ENCODE measurements around the gene NRDC. TPM values are rescaled to one million over a fixed set of nuclear protein-coding genes. Genes with fewer than 3 reads are reported as not detected.
A peak's percentile ranks its signal among the peaks of the same experiment; 100 is the strongest.

The NRDC gene, protein sequence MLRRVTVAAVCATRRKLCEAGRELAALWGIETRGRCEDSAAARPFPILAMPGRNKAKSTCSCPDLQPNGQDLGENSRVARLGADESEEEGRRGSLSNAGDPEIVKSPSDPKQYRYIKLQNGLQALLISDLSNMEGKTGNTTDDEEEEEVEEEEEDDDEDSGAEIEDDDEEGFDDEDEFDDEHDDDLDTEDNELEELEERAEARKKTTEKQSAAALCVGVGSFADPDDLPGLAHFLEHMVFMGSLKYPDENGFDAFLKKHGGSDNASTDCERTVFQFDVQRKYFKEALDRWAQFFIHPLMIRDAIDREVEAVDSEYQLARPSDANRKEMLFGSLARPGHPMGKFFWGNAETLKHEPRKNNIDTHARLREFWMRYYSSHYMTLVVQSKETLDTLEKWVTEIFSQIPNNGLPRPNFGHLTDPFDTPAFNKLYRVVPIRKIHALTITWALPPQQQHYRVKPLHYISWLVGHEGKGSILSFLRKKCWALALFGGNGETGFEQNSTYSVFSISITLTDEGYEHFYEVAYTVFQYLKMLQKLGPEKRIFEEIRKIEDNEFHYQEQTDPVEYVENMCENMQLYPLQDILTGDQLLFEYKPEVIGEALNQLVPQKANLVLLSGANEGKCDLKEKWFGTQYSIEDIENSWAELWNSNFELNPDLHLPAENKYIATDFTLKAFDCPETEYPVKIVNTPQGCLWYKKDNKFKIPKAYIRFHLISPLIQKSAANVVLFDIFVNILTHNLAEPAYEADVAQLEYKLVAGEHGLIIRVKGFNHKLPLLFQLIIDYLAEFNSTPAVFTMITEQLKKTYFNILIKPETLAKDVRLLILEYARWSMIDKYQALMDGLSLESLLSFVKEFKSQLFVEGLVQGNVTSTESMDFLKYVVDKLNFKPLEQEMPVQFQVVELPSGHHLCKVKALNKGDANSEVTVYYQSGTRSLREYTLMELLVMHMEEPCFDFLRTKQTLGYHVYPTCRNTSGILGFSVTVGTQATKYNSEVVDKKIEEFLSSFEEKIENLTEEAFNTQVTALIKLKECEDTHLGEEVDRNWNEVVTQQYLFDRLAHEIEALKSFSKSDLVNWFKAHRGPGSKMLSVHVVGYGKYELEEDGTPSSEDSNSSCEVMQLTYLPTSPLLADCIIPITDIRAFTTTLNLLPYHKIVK
- total RNA-seq (80.1 TPM), polyA plus RNA-seq (ENCODE audit: insufficient read depth in 1 of 8, insufficient read length in 8 of 8, low replicate concordance in 1 of 8) (100 to 1,000 TPM in 7 of 8 donors, 10 to 100 TPM in 1; 98.8 to 146 (median 113) TPM)
- long read RNA-seq, donor 1, transcript NRDC-211 (2 exons, 1,020 nt) = major isoform, 19 of 22 reads
- long read RNA-seq, donor 1, partial matches to known transcripts = 0 of 22 reads
- long read RNA-seq, donor 1, other reads (novel, unspliced or antisense) = 0 of 22 reads
- long read RNA-seq, donor 2, partial matches to known transcripts = 0 of 4 reads
- long read RNA-seq, donor 2, other reads (novel, unspliced or antisense) = 0 of 4 reads
- long read RNA-seq, donor 3, transcript NRDC-211 (2 exons, 1,020 nt) = major isoform, 35 of 68 reads
- long read RNA-seq, donor 3, transcript NRDC-201 (31 exons, 3,691 nt) = minor isoform, 8 of 68 reads
- long read RNA-seq, donor 3, partial matches to known transcripts = 25 of 68 reads
- long read RNA-seq, donor 3, other reads (novel, unspliced or antisense) = 0 of 68 reads
- long read RNA-seq, donor 4, transcript NRDC-211 (2 exons, 1,020 nt) = major isoform, 27 of 30 reads
- long read RNA-seq, donor 4, partial matches to known transcripts = 0 of 30 reads
- long read RNA-seq, donor 4, other reads (novel, unspliced or antisense) = 0 of 30 reads
- long read RNA-seq, donor 5, transcript NRDC-211 (2 exons, 1,020 nt) = major isoform, 47 of 83 reads
- long read RNA-seq, donor 5, transcript NRDC-204 (2 exons, 472 nt) = minor isoform, 7 of 83 reads
- long read RNA-seq, donor 5, transcript NRDC-201 (31 exons, 3,691 nt) = minor isoform, 6 of 83 reads
- long read RNA-seq, donor 5, partial matches to known transcripts = 23 of 83 reads
- long read RNA-seq, donor 5, other reads (novel, unspliced or antisense) = 0 of 83 reads
- long read RNA-seq, donor 6, transcript NRDC-211 (2 exons, 1,020 nt) = major isoform, 35 of 56 reads
- long read RNA-seq, donor 6, transcript NRDC-201 (31 exons, 3,691 nt) = minor isoform, 8 of 56 reads
- long read RNA-seq, donor 6, partial matches to known transcripts = 10 of 56 reads
- long read RNA-seq, donor 6, other reads (novel, unspliced or antisense) = 0 of 56 reads
- long read RNA-seq, donor 7, transcript NRDC-211 (2 exons, 1,020 nt) = major isoform, 32 of 53 reads
- long read RNA-seq, donor 7, transcript NRDC-201 (31 exons, 3,691 nt) = minor isoform, 6 of 53 reads
- long read RNA-seq, donor 7, partial matches to known transcripts = 11 of 53 reads
- long read RNA-seq, donor 7, other reads (novel, unspliced or antisense) = 0 of 53 reads
- long read RNA-seq, donor 8, transcript NRDC-211 (2 exons, 1,020 nt) = major isoform, 10 of 22 reads
- long read RNA-seq, donor 8, partial matches to known transcripts = 8 of 22 reads
- long read RNA-seq, donor 8, other reads (novel, unspliced or antisense) = 0 of 22 reads
- long read RNA-seq, donor 9, transcript NRDC-211 (2 exons, 1,020 nt) = major isoform, 29 of 48 reads
- long read RNA-seq, donor 9, partial matches to known transcripts = 11 of 48 reads
- long read RNA-seq, donor 9, other reads (novel, unspliced or antisense) = 0 of 48 reads
- long read RNA-seq, donor 10, transcript NRDC-201 (31 exons, 3,691 nt) = minor isoform, 5 of 57 reads
- long read RNA-seq, donor 10, transcript NRDC-211 (2 exons, 1,020 nt) = major isoform, 34 of 57 reads
- long read RNA-seq, donor 10, partial matches to known transcripts = 16 of 57 reads
- long read RNA-seq, donor 10, other reads (novel, unspliced or antisense) = 0 of 57 reads
- long read RNA-seq, donor 11, transcript NRDC-211 (2 exons, 1,020 nt) = major isoform, 35 of 50 reads
- long read RNA-seq, donor 11, partial matches to known transcripts = 11 of 50 reads
- long read RNA-seq, donor 11, other reads (novel, unspliced or antisense) = 0 of 50 reads

DNA sequence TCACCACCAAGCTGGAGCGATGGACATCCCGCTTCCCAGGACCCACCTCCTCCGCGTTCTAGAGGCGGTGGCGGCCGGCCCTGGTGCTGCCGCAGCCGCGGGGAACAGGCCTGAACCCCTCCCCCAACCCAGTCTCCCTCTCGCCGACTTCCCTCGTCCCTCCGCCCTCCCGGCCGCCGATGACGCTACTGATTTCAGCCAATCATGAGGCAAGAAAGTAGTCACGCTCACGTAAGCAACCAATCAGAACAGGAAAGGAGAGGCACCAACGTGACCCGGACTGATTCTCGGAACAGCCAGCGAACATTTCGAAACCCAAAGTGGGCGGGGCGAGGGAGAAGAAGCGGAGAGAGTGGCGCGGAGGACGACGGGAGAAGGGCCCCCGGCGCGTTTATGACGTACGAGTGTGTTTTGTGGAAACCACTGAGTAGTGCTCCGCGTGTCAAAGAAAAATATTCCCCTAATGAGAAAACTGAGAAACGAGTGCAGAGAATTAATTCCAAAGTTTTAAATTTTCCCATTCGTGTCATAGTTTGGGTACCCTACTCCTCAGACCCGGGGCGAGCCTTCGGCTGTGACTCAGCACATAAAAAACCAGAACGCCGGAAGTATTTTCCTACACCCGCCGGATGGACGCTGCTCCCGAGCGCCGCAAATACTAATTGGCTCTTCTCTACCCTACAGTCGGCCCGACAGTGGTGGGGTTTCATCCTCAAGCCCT is at the start of gene NRDC:
TSS of gene NRDC (minus strand) at position 112 of the 721 bp plus-strand sequence. CDS start 112 bp downstream, outside the sequence.
- no peaks in the 10 kb centered on the region for H3K9me3 ChIP-seq (replicated peaks; ENCODE audit: control insufficient read depth, low read depth, low read length)
- H3K27ac ChIP-seq (ENCODE audit: low read length) = peak within 1 kb of the TSS; percentile 98
- H3K27me3 ChIP-seq (ENCODE audit: control insufficient read depth, insufficient read depth, low read length) = peaks cover 4% of the 10 kb centered on the region
- H3K4me1 ChIP-seq (ENCODE audit: control insufficient read depth, insufficient read depth, low read length) = peaks cover 11% of the 10 kb centered on the region
- H3K4me3 ChIP-seq (ENCODE audit: low read length) = peak within 1 kb of the TSS; percentile 93
- WGBS (ENCODE audit: insufficient coverage) = 0% methylated on average over 36 of the region's 54 CpGs
- H3K36me3 ChIP-seq (ENCODE audit: control insufficient read depth, insufficient read depth, low read length) = peaks cover 2% of the 10 kb centered on the region
- DNase-seq = peak; percentile 100

GRCh38 chr1:51927029-51927428 is 48.5 kb upstream of the NRDC start:
- DNase-seq = no peak
- WGBS (ENCODE audit: insufficient coverage) = no CpG with 5 or more reads among the region's 2 CpGs
- H3K4me1 ChIP-seq (ENCODE audit: control insufficient read depth, insufficient read depth, low read length) = no peaks in the 10 kb centered on the region
- H3K4me3 ChIP-seq (ENCODE audit: low read length) = no peak overlapping the region
- H3K27me3 ChIP-seq (ENCODE audit: control insufficient read depth, insufficient read depth, low read length) = peaks cover 5% of the 10 kb centered on the region
- no peaks in the 10 kb centered on the region for H3K9me3 ChIP-seq (replicated peaks; ENCODE audit: control insufficient read depth, low read depth, low read length)
- H3K27ac ChIP-seq (ENCODE audit: low read length) = no peak overlapping the region
- no peaks in the 10 kb centered on the region for H3K36me3 ChIP-seq (ENCODE audit: control insufficient read depth, insufficient read depth, low read length)

GRCh38 chr1:51926171-51926812 is 47.8 kb upstream of the NRDC start:
- Histone ChIP-seq H3K27ac (ENCODE audit: low read length) (no peak overlapping the region), H3K4me3 (ENCODE audit: low read length) (no peak overlapping the region), H3K27me3 (ENCODE audit: control insufficient read depth, insufficient read depth, low read length) (peaks cover 5% of the 10 kb centered on the region), H3K4me1 (ENCODE audit: control insufficient read depth, insufficient read depth, low read length) (no peaks in the 10 kb centered on the region), H3K36me3 (ENCODE audit: control insufficient read depth, insufficient read depth, low read length) (no peaks in the 10 kb centered on the region), H3K9me3 (replicated peaks; ENCODE audit: control insufficient read depth, low read depth, low read length) (no peaks in the 10 kb centered on the region)
- DNase-seq = no peak
- no CpG with 5 or more reads among the region's 5 CpGs for WGBS (ENCODE audit: insufficient coverage)

DNA sequence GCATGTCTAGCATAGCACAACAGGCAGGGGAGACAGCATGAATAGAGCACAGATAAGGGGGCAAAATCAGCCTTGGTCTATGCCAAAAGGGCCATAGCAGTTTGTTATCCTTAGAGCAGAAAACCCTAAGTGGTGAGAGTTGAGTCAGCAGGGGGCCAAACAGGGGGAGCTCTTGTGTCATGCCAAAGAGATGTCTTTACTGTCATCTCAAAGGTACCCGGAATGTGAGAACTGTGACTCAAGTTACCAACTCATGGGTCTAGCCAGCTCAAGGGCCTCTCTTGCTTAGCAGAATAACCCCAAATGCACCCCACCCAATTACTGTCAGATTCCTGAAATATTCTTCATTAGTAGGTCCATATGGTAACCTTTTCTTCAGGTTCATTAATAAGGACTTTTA is 45.9 kb upstream of the NRDC start:
- H3K27ac ChIP-seq (ENCODE audit: low read length) = no peak overlapping the region
- H3K27me3 ChIP-seq (ENCODE audit: control insufficient read depth, insufficient read depth, low read length) = peaks cover 9% of the 10 kb centered on the region
- no peak for DNase-seq
- no peaks in the 10 kb centered on the region for H3K9me3 ChIP-seq (replicated peaks; ENCODE audit: control insufficient read depth, low read depth, low read length)
- H3K4me3 ChIP-seq (ENCODE audit: low read length) = no peak overlapping the region
- 60% methylated on average over 1 of the region's 1 CpG for WGBS (ENCODE audit: insufficient coverage)
- no peaks in the 10 kb centered on the region for H3K36me3 ChIP-seq (ENCODE audit: control insufficient read depth, insufficient read depth, low read length)
- peaks cover 4% of the 10 kb centered on the region for H3K4me1 ChIP-seq (ENCODE audit: control insufficient read depth, insufficient read depth, low read length)

- Histone ChIP-seq H3K36me3 (ENCODE audit: control insufficient read depth, insufficient read depth, low read length) (no peaks in the 10 kb centered on the region), H3K4me1 (ENCODE audit: control insufficient read depth, insufficient read depth, low read length) (peaks cover 4% of the 10 kb centered on the region), H3K4me3 (ENCODE audit: low read length) (no peak overlapping the region), H3K27ac (ENCODE audit: low read length) (no peak overlapping the region), H3K9me3 (replicated peaks; ENCODE audit: control insufficient read depth, low read depth, low read length) (no peaks in the 10 kb centered on the region), H3K27me3 (ENCODE audit: control insufficient read depth, insufficient read depth, low read length) (peaks cover 3% of the 10 kb centered on the region)
- WGBS (ENCODE audit: insufficient coverage) = 100% methylated on average over 1 of the region's 3 CpGs
- DNase-seq = no peak
These were observed 43.5 kb upstream of the NRDC start for GRCh38 chr1:51922040-51922439.

DNA sequence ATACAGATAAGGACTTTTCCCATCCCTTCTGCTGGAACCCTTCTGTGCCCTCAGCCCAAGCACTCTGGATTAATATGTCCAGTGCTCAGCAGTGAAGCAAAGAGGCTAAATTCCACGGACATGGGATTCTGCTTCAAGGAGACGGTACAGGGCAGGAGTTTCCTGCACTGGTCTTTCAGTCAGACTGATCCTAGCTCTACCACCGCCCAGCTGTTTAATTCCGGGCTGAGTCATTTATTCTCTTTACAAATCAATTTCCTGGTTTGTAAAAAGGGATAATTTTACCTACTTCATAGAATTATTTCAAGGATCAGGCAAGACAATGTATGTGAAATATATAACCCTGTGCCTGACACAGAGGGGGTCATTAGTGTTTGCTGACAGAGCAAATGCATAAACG is 41.6 kb upstream of the NRDC start:
- H3K36me3 ChIP-seq (ENCODE audit: control insufficient read depth, insufficient read depth, low read length) = no peaks in the 10 kb centered on the region
- no peak overlapping the region for H3K4me3 ChIP-seq (ENCODE audit: low read length)
- no peak overlapping the region for H3K27ac ChIP-seq (ENCODE audit: low read length)
- 56% methylated on average over 3 of the region's 5 CpGs for WGBS (ENCODE audit: insufficient coverage)
- H3K27me3 ChIP-seq (ENCODE audit: control insufficient read depth, insufficient read depth, low read length) = peaks cover 6% of the 10 kb centered on the region
- no peaks in the 10 kb centered on the region for H3K9me3 ChIP-seq (replicated peaks; ENCODE audit: control insufficient read depth, low read depth, low read length)
- H3K4me1 ChIP-seq (ENCODE audit: control insufficient read depth, insufficient read depth, low read length) = peaks cover 4% of the 10 kb centered on the region
- no peak for DNase-seq

- DNase-seq = no peak
- Histone ChIP-seq H3K27ac (ENCODE audit: low read length) (no peak overlapping the region), H3K4me3 (ENCODE audit: low read length) (no peak overlapping the region), H3K27me3 (ENCODE audit: control insufficient read depth, insufficient read depth, low read length) (peaks cover 6% of the 10 kb centered on the region), H3K4me1 (ENCODE audit: control insufficient read depth, insufficient read depth, low read length) (peaks cover 4% of the 10 kb centered on the region), H3K36me3 (ENCODE audit: control insufficient read depth, insufficient read depth, low read length) (no peaks in the 10 kb centered on the region), H3K9me3 (replicated peaks; ENCODE audit: control insufficient read depth, low read depth, low read length) (no peaks in the 10 kb centered on the region)
- WGBS (ENCODE audit: insufficient coverage) = 79% methylated on average over 10 of the region's 10 CpGs
These were observed 41.2 kb upstream of the NRDC start for GRCh38 chr1:51919684-51920083.
